Measurements from ENCODE around the gene RAB28.

RAB28 gene

GRCh38 chr4:13325744-13326143, 158.4 kb downstream of the RAB28 start:
- no peaks in the 10 kb centered on the region for H3K36me3 ChIP-seq (ENCODE audit: low read length)
- TF ChIP-seq EZH2phosphoT487 (conservative IDR thresholded peaks at IDR 0.05; ENCODE audit: low read length) = no peak
- no peak for TF ChIP-seq CTCF (IDR thresholded peaks at IDR 0.05; ENCODE audit: insufficient read depth, low read length, poor library complexity, severe bottlenecking)

GRCh38 chr4:13323921-13324320, 160.2 kb downstream of the RAB28 start:
- Histone ChIP-seq H3K79me2 (ENCODE audit: insufficient read depth, low read length) (no peaks in the 10 kb centered on the region), H4K20me1 (ENCODE audit: low read depth, low read length) (no peaks in the 10 kb centered on the region), H3K36me3 (ENCODE audit: low read length) (no peaks in the 10 kb centered on the region), H3K27me3 (ENCODE audit: low read length) (no peaks in the 10 kb centered on the region), H3K4me2 (ENCODE audit: low read depth, low read length, poor library complexity, severe bottlenecking) (no peak overlapping the region), H3K9ac (ENCODE audit: low read length) (no peak overlapping the region), H3K4me3 (ENCODE audit: insufficient read depth, low read length, poor library complexity, severe bottlenecking) (no peak overlapping the region), H2AFZ (ENCODE audit: low read depth, low read length, severe bottlenecking) (no peak overlapping the region), H3K9me3 (ENCODE audit: insufficient read depth, low read length) (no peaks in the 10 kb centered on the region), H3K27ac (ENCODE audit: low read depth, low read length) (no peak overlapping the region), H3K9me2 (replicated peaks; ENCODE audit: insufficient read depth, low read length) (no peaks in the 10 kb centered on the region), H3F3A (ENCODE audit: insufficient read depth) (no peaks in the 10 kb centered on the region)
- TF ChIP-seq CTCF (IDR thresholded peaks at IDR 0.05; ENCODE audit: insufficient read depth, low read length, poor library complexity, severe bottlenecking) (no peak), EZH2phosphoT487 (conservative IDR thresholded peaks at IDR 0.05; ENCODE audit: low read length) (no peak)

More at GRCh38 chr4:13325744-13326143, 158.4 kb downstream of the RAB28 start:
- H3K9me3 ChIP-seq (ENCODE audit: insufficient read depth, low read length) = no peaks in the 10 kb centered on the region
- H3K27ac ChIP-seq (ENCODE audit: low read depth, low read length) = no peak overlapping the region
- no peak overlapping the region for H2AFZ ChIP-seq (ENCODE audit: low read depth, low read length, severe bottlenecking)
- no peak overlapping the region for H3K4me2 ChIP-seq (ENCODE audit: low read depth, low read length, poor library complexity, severe bottlenecking)
- no peaks in the 10 kb centered on the region for H3F3A ChIP-seq (ENCODE audit: insufficient read depth)
- no peaks in the 10 kb centered on the region for H3K79me2 ChIP-seq (ENCODE audit: insufficient read depth, low read length)
- no peaks in the 10 kb centered on the region for H3K27me3 ChIP-seq (ENCODE audit: low read length)
- H4K20me1 ChIP-seq (ENCODE audit: low read depth, low read length) = no peaks in the 10 kb centered on the region
- no peaks in the 10 kb centered on the region for H3K9me2 ChIP-seq (replicated peaks; ENCODE audit: insufficient read depth, low read length)
- no peak overlapping the region for H3K9ac ChIP-seq (ENCODE audit: low read length)
- H3K4me3 ChIP-seq (ENCODE audit: insufficient read depth, low read length, poor library complexity, severe bottlenecking) = no peak overlapping the region

- H3K79me2 ChIP-seq (ENCODE audit: insufficient read depth, low read length) = no peaks in the 10 kb centered on the region
- H3K9me3 ChIP-seq (ENCODE audit: insufficient read depth, low read length) = no peaks in the 10 kb centered on the region
- H4K20me1 ChIP-seq (ENCODE audit: low read depth, low read length) = no peaks in the 10 kb centered on the region
- no peak overlapping the region for H2AFZ ChIP-seq (ENCODE audit: low read depth, low read length, severe bottlenecking)
- no peaks in the 10 kb centered on the region for H3K36me3 ChIP-seq (ENCODE audit: low read length)
- no peak for TF ChIP-seq EZH2phosphoT487 (conservative IDR thresholded peaks at IDR 0.05; ENCODE audit: low read length)
- TF ChIP-seq CTCF (IDR thresholded peaks at IDR 0.05; ENCODE audit: insufficient read depth, low read length, poor library complexity, severe bottlenecking) = no peak
- H3K4me3 ChIP-seq (ENCODE audit: insufficient read depth, low read length, poor library complexity, severe bottlenecking) = no peak overlapping the region
- no peaks in the 10 kb centered on the region for H3K27me3 ChIP-seq (ENCODE audit: low read length)
- H3F3A ChIP-seq (ENCODE audit: insufficient read depth) = no peaks in the 10 kb centered on the region
- H3K9ac ChIP-seq (ENCODE audit: low read length) = no peak overlapping the region
- no peaks in the 10 kb centered on the region for H3K9me2 ChIP-seq (replicated peaks; ENCODE audit: insufficient read depth, low read length)
- no peak overlapping the region for H3K4me2 ChIP-seq (ENCODE audit: low read depth, low read length, poor library complexity, severe bottlenecking)
- H3K27ac ChIP-seq (ENCODE audit: low read depth, low read length) = no peak overlapping the region
These were observed 161.4 kb downstream of the RAB28 start for GRCh38 chr4:13322681-13323101.
